ENCODE measurements around the gene DMAP1. TPM values are rescaled to one million over a fixed set of nuclear protein-coding genes. Genes with fewer than 3 reads are reported as not detected.
A peak's percentile ranks its signal among the peaks of the same experiment; 100 is the strongest.

The DMAP1 gene
- total RNA-seq, 1 experiment from 2014 or later = 37.3 TPM

DNA sequence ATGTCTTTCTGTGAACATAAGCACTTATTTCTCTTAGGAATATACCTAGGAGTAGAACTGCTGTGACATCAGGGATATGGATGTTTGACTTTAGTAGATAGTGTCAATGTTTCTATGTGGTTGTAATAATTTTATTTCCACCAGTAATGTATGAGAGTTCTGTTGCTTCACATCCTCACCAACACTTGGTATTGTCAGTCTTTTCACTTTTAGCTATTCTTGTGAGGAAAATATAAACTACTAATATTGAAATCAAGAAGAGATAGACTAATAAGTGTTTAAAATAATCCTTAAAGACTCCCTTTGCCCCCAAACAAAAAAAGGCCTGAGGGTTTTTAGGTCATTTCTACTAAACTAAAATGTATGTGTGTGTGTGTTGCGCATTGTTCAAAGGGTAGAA, 2.7 kb upstream of the DMAP1 start:
- H3K27me3 ChIP-seq (replicated peaks; ENCODE audit: insufficient read depth, low read depth, low read length, poor library complexity) = no peaks in the 10 kb centered on the region
- H3K36me3 ChIP-seq (ENCODE audit: insufficient read depth, low read length, poor library complexity, severe bottlenecking) = peaks cover 6% of the 10 kb centered on the region
- DNase-seq (ENCODE audit: low spot score) = no peak
- no peaks in the 10 kb centered on the region for H3K9me3 ChIP-seq (ENCODE audit: low read depth, low read length, poor library complexity, severe bottlenecking)
- POLR2A ChIA-PET (ENCODE audit: low non-redundant PET) = no interaction called here
- no peak overlapping the region for H3K27ac ChIP-seq (ENCODE audit: low read depth, low read length, poor library complexity, severe bottlenecking)
- H3K4me1 ChIP-seq (ENCODE audit: insufficient read depth, low read length, poor library complexity, severe bottlenecking) = peaks cover 6% of the 10 kb centered on the region
- BruUV-seq (replicated peaks) = no TSS peak
- no peak for TF ChIP-seq EZH2 (IDR thresholded peaks at IDR 0.05; ENCODE audit: borderline replicate concordance, low read depth, low read length, poor library complexity, severe bottlenecking)
- TF ChIP-seq, protein P1, sequence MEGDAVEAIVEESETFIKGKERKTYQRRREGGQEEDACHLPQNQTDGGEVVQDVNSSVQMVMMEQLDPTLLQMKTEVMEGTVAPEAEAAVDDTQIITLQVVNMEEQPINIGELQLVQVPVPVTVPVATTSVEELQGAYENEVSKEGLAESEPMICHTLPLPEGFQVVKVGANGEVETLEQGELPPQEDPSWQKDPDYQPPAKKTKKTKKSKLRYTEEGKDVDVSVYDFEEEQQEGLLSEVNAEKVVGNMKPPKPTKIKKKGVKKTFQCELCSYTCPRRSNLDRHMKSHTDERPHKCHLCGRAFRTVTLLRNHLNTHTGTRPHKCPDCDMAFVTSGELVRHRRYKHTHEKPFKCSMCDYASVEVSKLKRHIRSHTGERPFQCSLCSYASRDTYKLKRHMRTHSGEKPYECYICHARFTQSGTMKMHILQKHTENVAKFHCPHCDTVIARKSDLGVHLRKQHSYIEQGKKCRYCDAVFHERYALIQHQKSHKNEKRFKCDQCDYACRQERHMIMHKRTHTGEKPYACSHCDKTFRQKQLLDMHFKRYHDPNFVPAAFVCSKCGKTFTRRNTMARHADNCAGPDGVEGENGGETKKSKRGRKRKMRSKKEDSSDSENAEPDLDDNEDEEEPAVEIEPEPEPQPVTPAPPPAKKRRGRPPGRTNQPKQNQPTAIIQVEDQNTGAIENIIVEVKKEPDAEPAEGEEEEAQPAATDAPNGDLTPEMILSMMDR (conservative IDR thresholded peaks at IDR 0.05; ENCODE audit: low read depth, low read length) = no peak
- intact Hi-C loops (cut with micrococcal nuclease; ENCODE audit: unreplicated experiment) = no loop called here
- no peak overlapping the region for H3K4me3 ChIP-seq (ENCODE audit: low read depth, low read length, poor library complexity, severe bottlenecking)
- CTCF ChIA-PET = no interaction called here

DNA sequence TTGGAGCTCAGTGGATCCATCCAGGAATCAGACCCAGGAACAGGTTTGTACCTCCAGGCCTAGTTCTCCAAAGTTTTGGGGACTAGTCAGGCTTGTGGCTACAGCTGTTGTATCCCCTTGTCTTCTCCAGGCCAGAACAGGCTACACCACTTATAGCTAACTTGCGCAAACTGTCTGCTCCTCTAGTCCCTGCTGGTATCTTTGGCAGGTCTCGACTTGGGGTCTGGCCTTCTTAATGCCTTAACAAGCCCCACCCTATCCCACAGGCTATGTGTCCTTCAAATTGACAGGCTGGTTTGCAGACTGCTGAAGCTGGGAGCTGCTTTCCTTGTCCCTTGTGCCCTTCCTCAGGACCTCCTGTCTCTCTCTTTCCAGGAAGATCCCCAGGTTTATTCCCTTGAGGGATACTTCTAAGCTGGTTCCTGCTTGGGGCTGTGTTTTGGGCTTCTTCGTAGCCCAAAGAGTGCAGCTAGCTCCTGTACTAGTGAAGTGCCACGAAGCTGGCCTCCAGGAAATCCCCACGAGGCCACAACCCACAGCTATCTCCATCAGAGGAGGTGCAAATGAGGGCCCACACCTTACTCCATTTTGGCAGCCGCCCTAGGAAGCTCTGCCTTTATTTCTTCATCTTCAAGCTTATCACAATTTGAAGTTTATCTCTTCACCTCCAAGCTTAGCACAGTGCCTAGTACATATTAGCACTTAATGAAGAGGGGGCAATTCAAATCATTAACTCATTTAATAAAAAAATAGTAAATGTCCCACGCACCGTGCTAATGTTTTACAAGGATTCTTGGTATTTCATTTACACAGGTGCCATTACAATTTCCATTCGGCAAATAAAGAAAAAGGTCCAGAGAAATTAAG, 683 bp upstream of the DMAP1 start:
- BruUV-seq (replicated peaks) = TSS peak; percentile 71
- no peaks in the 10 kb centered on the region for H3K9me3 ChIP-seq (ENCODE audit: low read depth, low read length, poor library complexity, severe bottlenecking)
- intact Hi-C loops (cut with micrococcal nuclease; ENCODE audit: unreplicated experiment) = no loop called here
- peaks cover 6% of the 10 kb centered on the region for H3K4me1 ChIP-seq (ENCODE audit: insufficient read depth, low read length, poor library complexity, severe bottlenecking)
- ChIA-PET CTCF (interaction anchor here (0.6 kb wide), 1 partner anchor 1145 kb away, joined by 4 read pairs; no protein-coding TSS in a partner anchor), POLR2A (ENCODE audit: low non-redundant PET) (no interaction called here)
- TF ChIP-seq, protein P1 (conservative IDR thresholded peaks at IDR 0.05; ENCODE audit: low read depth, low read length) = no peak
- TF ChIP-seq EZH2 (IDR thresholded peaks at IDR 0.05; ENCODE audit: borderline replicate concordance, low read depth, low read length, poor library complexity, severe bottlenecking) = no peak
- no peak overlapping the region for H3K27ac ChIP-seq (ENCODE audit: low read depth, low read length, poor library complexity, severe bottlenecking)
- H3K4me3 ChIP-seq (ENCODE audit: low read depth, low read length, poor library complexity, severe bottlenecking) = peak overlapping the region; percentile 73
- peaks cover 18% of the 10 kb centered on the region for H3K36me3 ChIP-seq (ENCODE audit: insufficient read depth, low read length, poor library complexity, severe bottlenecking)
- no peaks in the 10 kb centered on the region for H3K27me3 ChIP-seq (replicated peaks; ENCODE audit: insufficient read depth, low read depth, low read length, poor library complexity)
- no peak for DNase-seq (ENCODE audit: low spot score)

DNA sequence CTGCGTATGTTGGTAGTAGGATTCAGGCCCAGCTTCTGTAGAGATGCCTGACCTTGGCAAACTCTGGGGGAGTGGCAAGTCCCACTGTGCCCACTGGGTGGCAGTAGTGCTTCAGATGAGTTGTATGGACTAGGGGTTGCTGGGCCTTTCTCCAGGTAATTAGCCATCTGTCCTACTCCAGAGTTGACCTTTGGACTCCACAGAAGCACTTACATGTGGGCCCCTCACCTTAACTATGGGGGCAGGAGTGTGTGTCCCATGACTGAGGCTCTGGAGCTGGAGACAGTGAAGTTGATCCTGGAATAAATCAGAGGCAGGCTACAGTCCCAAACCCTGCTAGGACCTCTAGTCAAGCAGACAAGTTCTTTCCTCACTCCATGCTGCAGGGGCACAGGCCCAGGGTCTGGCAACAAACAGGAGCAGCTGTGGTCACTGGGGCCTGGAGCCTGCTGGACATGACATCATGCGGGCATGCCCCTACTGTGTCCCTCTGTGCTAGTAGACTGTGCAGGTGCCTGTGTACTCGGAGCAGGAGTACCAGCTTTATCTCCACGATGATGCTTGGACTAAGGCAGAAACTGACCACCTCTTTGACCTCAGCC, 4.6 kb downstream of the DMAP1 start:
- Histone ChIP-seq H3K4me3 (ENCODE audit: low read depth, low read length, poor library complexity, severe bottlenecking) (no peak overlapping the region), H3K27me3 (replicated peaks; ENCODE audit: insufficient read depth, low read depth, low read length, poor library complexity) (no peaks in the 10 kb centered on the region), H3K9me3 (ENCODE audit: low read depth, low read length, poor library complexity, severe bottlenecking) (no peaks in the 10 kb centered on the region), H3K4me1 (ENCODE audit: insufficient read depth, low read length, poor library complexity, severe bottlenecking) (peaks cover under 1% of the 10 kb centered on the region), H3K27ac (ENCODE audit: low read depth, low read length, poor library complexity, severe bottlenecking) (no peak overlapping the region), H3K36me3 (ENCODE audit: insufficient read depth, low read length, poor library complexity, severe bottlenecking) (peaks cover 54% of the 10 kb centered on the region)
- no TSS peak for BruUV-seq (replicated peaks)
- CTCF ChIA-PET = interaction anchor here (0.6 to 1.2 kb wide), 7 partner anchors 9 to 435 kb away, joined by 3 to 8 read pairs (median 4); no protein-coding TSS in a partner anchor
- peak; percentile 72 for DNase-seq (ENCODE audit: low spot score)
- no peak for TF ChIP-seq EZH2 (IDR thresholded peaks at IDR 0.05; ENCODE audit: borderline replicate concordance, low read depth, low read length, poor library complexity, severe bottlenecking)
- TF ChIP-seq, protein P1 (conservative IDR thresholded peaks at IDR 0.05; ENCODE audit: low read depth, low read length) = peak; percentile 94
- intact Hi-C loops (cut with micrococcal nuclease; ENCODE audit: unreplicated experiment) = loop anchor here (2.0 to 5.0 kb wide), 3 partner anchors 101 to 434 kb away; no protein-coding TSS in a partner anchor
- POLR2A ChIA-PET (ENCODE audit: low non-redundant PET) = no interaction called here

Data from A673 (cell line).